ENCODE measurements around the gene CCDC184. TPM values are rescaled to one million over a fixed set of nuclear protein-coding genes. Genes with fewer than 3 reads are reported as not detected.
A peak's percentile ranks its signal among the peaks of the same experiment; 100 is the strongest.
"Not testable (repeated sequence)": the region's sequence is repeated elsewhere in the genome, so short reads cannot be mapped to it uniquely, and the experiment has no call there.

Gene CCDC184
- total RNA-seq (1 to 10 TPM in 1 of 4 donors, under 1 TPM in 3; 0.71 to 1.1 (median 0.84) TPM), polyA plus RNA-seq (0.57 TPM)
- long read RNA-seq, donor 1, partial matches to known transcripts = 0 of 2 reads
- long read RNA-seq, donor 1, other reads (novel, unspliced or antisense) = 0 of 2 reads
- long read RNA-seq, donor 2, partial matches to known transcripts = 0 of 4 reads
- long read RNA-seq, donor 2, other reads (novel, unspliced or antisense) = 0 of 4 reads
- long read RNA-seq, donor 3, partial matches to known transcripts = 0 of 1 reads
- long read RNA-seq, donor 3, other reads (novel, unspliced or antisense) = 0 of 1 reads
- long read RNA-seq, donor 4, partial matches to known transcripts = 0 of 1 reads
- long read RNA-seq, donor 4, other reads (novel, unspliced or antisense) = 0 of 1 reads

DNA sequence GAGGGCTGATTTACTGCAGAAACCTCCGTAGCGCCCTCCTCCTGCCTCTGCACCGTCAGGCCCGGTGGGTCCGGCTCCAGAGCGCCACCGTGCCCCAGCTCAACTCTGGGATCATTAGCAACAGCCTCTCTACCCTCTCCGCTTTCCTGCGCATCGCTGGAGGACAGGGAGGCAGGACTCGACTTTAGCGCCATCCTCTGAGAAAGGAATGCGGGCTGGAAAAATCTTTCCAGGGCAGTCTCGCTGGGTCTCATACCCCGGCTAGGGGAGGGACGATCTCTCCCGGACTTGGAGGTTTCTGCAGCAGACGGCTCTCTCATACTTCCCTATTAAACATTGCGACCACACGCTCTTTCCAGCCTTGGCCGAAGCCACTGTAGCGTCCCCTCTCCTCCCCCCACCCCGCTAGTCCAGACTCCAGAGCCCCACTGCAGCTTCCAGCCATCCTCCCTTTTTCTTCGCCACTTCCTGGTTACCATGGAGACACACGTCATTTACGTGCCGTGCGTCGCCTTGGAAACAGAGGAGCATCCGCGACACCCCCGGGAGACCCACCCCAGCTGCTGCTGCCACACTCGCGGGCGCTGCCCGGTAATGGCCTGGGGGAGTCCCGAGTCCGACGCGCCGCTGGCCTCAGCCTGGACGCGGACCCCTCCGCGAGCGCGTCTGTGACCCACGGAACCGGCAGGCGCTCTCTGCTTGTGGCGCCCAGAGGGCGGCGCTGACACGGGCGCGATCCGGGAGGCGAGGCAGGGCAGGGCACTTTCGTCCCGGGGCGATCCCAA, at the start of gene CCDC184:
Gene CCDC184 (plus strand): TSS at position 554 of the 785 bp plus-strand sequence. CDS start 479 bp downstream, outside the sequence.
- Histone ChIP-seq H3K9me3 (ENCODE audit: control insufficient read depth, low read length) (no peaks in the 10 kb centered on the region), H3K27ac (ENCODE audit: low read length) (no peak within 1 kb of the TSS), H3K4me3 (ENCODE audit: low read length) (peak within 1 kb of the TSS; percentile 56), H3K4me1 (ENCODE audit: control insufficient read depth, insufficient read depth, low read length) (no peaks in the 10 kb centered on the region), H3K27me3 (ENCODE audit: control insufficient read depth, insufficient read depth) (no peaks in the 10 kb centered on the region)
- intact Hi-C loops (cut with DNase I) = no loop called here
- under 1% methylated on average over 61 of the region's 61 CpGs for WGBS
- peak; percentile 72 to 88 (median 88) for DNase-seq
- ATAC-seq = peak; percentile 87 to 92

DNA sequence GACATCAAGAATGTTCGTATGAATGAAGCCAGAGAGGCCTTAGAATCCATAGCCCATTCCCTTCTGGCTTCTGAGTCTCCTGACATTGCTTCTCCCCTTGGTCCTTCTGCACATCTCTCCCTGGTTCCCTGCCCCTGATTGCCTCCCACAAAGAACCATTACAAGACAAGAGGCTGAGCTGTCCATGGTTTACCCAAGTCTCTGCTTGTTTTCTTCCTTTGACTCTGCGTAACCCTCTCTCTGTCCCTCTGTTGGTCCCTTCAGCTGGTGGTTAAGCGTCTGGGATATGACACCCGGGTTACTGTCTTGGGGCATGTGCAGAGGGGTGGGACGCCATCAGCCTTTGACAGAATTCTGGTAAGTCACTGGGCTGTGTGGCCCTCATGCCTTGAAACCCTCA, 48.4 kb upstream of the CCDC184 start:
- intact Hi-C loops (cut with DNase I) = no loop called here
- WGBS = 94% methylated on average over 5 of the region's 5 CpGs
- H3K9me3 ChIP-seq (ENCODE audit: control insufficient read depth, low read length) = no peaks in the 10 kb centered on the region
- H3K4me3 ChIP-seq (ENCODE audit: low read length) = no peak overlapping the region
- peaks cover 3% of the 10 kb centered on the region for H3K4me1 ChIP-seq (ENCODE audit: control insufficient read depth, insufficient read depth, low read length)
- H3K27ac ChIP-seq (ENCODE audit: low read length) = no peak overlapping the region
- DNase-seq = no peak
- no peaks in the 10 kb centered on the region for H3K27me3 ChIP-seq (ENCODE audit: control insufficient read depth, insufficient read depth)
- no peak for ATAC-seq

GRCh38 chr12:48142818-48143674, 40.4 kb upstream of the CCDC184 start:
- DNase-seq (no peak), ATAC-seq (no peak)
- no peak overlapping the region for H3K27ac ChIP-seq (ENCODE audit: low read length)
- 78% methylated on average over 7 of the region's 7 CpGs for WGBS
- H3K9me3 ChIP-seq (ENCODE audit: control insufficient read depth, low read length) = no peaks in the 10 kb centered on the region
- H3K4me1 ChIP-seq (ENCODE audit: control insufficient read depth, insufficient read depth, low read length) = no peaks in the 10 kb centered on the region
- no peaks in the 10 kb centered on the region for H3K27me3 ChIP-seq (ENCODE audit: control insufficient read depth, insufficient read depth)
- H3K4me3 ChIP-seq (ENCODE audit: low read length) = no peak overlapping the region
- intact Hi-C loops (cut with DNase I) = no loop called here

DNA sequence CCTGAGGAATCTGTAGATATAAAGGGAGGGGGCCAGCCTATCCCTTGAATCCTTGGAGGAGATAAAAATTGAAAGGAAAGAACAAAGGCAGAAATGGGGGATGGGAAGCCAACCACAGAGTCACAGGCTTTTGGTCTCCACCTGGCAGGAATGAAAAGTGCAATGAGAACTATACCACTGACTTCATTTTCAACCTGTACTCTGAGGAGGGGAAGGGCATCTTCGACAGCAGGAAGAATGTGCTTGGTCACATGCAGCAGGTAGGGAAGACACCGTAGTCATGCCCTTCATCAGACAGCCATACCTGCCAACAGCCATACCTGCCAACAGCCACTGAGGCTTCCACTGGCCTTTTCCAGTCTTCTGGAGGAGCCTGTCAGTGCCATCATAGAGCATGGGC, 39.5 kb upstream of the CCDC184 start:
- intact Hi-C loops (cut with DNase I) = no loop called here

DNA sequence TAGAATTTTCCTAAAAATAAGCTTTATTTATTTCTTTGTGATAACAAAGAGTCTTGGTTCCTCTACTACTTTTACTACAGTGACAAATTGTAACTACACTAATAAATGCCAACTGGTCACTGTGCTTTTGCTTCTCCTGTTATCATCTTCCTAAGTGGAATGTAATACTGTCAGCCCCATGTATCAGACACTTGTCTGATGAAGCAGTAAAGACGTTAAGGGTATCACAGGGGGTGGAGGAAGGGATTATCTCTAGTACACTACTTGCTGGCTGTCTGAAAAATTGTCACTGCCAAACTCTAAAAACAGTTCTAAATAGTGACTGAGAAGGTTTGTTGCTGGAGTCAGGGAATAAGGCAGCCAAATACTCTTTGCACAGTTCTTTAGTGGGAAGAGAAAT, 37.5 kb upstream of the CCDC184 start:
- DNase-seq (no peak), ATAC-seq (peak; percentile 81 to 89)
- peak overlapping the region; percentile 64 for H3K27ac ChIP-seq (ENCODE audit: low read length)
- no peaks in the 10 kb centered on the region for H3K9me3 ChIP-seq (ENCODE audit: control insufficient read depth, low read length)
- intact Hi-C loops (cut with DNase I) = no loop called here
- H3K27me3 ChIP-seq (ENCODE audit: control insufficient read depth, insufficient read depth) = no peaks in the 10 kb centered on the region
- no peak overlapping the region for H3K4me3 ChIP-seq (ENCODE audit: low read length)
- H3K4me1 ChIP-seq (ENCODE audit: control insufficient read depth, insufficient read depth, low read length) = peaks cover 2% of the 10 kb centered on the region
- 17% methylated on average over 1 of the region's 1 CpG for WGBS

More for the DNA sequence above, 39.5 kb upstream of the CCDC184 start:
- Histone ChIP-seq H3K4me3 (ENCODE audit: low read length) (no peak overlapping the region), H3K27me3 (ENCODE audit: control insufficient read depth, insufficient read depth) (no peaks in the 10 kb centered on the region), H3K27ac (ENCODE audit: low read length) (no peak overlapping the region), H3K4me1 (ENCODE audit: control insufficient read depth, insufficient read depth, low read length) (no peaks in the 10 kb centered on the region), H3K9me3 (ENCODE audit: control insufficient read depth, low read length) (no peaks in the 10 kb centered on the region)
- ATAC-seq (no peak), DNase-seq (no peak)
- 88% methylated on average over 2 of the region's 2 CpGs for WGBS

DNA sequence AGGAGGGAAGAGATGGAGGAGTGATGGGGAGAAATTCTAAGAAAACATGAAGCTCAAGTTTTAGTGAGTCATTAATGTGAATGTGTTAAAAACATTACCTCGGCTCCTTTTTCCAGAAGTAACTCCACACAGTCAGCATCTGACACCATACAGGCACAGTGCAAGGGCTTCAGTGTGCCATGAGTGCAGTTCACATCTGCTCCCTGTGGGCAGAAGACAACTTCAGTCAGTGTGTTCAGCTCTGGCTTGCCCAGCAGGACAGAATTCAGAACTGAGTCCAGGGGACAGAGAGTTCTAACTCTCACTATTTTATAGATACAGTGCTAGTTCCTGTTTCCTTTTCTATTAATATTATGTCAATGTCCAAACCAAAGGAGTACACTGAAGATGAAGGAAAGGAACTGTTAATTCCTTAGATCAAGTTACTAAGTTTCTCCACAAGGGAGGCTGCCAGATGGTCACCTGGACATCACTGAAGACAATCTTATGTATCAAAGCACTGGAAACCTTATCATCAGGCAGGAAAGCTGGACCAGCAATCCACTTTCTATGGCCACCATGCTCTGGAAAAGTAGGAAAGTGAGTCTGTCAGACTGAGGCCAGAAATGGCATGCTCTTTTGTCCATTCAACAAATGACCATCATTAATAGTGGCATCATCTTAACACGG, 32.2 kb upstream of the CCDC184 start:
- intact Hi-C loops (cut with DNase I) = loop anchor here in 1 of 4 donors (10.0 kb wide), 1 partner anchor 46 kb away; the partner anchor contains the start of gene SENP1
- 90% methylated on average over 2 of the region's 2 CpGs for WGBS
- ATAC-seq (peak in 1 of 2 donors; percentile 37), DNase-seq (no peak)
- Histone ChIP-seq H3K4me3 (ENCODE audit: low read length) (no peak overlapping the region), H3K9me3 (ENCODE audit: control insufficient read depth, low read length) (no peaks in the 10 kb centered on the region), H3K4me1 (ENCODE audit: control insufficient read depth, insufficient read depth, low read length) (peaks cover 2% of the 10 kb centered on the region), H3K27me3 (ENCODE audit: control insufficient read depth, insufficient read depth) (no peaks in the 10 kb centered on the region), H3K27ac (ENCODE audit: low read length) (peak overlapping the region; percentile 35)

DNA sequence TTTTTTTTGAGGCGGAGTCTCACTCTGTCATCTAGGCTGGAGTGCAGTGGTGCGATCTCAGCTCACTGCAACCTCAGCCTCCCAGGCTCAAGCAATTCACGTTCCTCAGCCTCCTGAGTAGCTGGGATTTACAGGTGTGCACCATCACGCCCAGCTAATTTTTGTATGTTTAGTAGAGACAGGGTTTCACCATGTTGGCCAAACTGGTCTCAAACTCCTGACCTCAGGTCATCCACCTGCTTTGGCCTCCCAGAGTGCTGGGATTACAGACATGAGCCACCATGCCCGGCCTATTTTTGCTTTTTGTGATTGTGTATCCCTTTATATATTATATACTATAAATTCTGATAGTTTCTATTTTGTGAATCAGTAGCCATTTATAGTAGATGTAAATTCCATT, 27.7 kb upstream of the CCDC184 start:
- H3K9me3 ChIP-seq (ENCODE audit: control insufficient read depth, low read length); H3K4me3 ChIP-seq (ENCODE audit: low read length); ATAC-seq; H3K27me3 ChIP-seq (ENCODE audit: control insufficient read depth, insufficient read depth); DNase-seq; H3K27ac ChIP-seq (ENCODE audit: low read length); H3K4me1 ChIP-seq (ENCODE audit: control insufficient read depth, insufficient read depth, low read length): not testable (repeated sequence)
- intact Hi-C loops (cut with DNase I) = loop anchor here in 1 of 4 donors (10.0 kb wide), 1 partner anchor 51 kb away; the partner anchor contains the start of gene SENP1
- 99% methylated on average over 5 of the region's 5 CpGs for WGBS

DNA sequence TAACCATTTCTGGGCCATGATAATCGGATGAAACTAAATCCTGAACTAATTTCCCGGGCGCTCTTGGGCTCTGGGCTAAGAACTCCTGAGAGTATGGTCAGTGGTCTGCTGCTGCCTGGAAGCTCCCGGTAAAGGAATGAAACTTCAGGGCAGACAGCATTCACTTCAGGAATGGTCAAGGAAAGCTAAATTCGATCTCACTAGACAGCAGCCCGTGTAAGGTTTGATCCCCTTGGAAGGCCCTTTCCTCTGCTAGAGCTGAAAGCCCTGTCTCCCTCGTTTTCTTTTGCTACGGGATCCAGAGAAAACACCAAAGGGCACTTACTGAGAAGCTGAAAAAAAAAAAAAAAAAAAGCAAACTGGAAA, 26.8 kb upstream of the CCDC184 start:
- no peak for DNase-seq
- ATAC-seq = no peak
- Histone ChIP-seq H3K4me3 (ENCODE audit: low read length) (peak overlapping the region; percentile 61), H3K4me1 (ENCODE audit: control insufficient read depth, insufficient read depth, low read length) (peaks cover 2% of the 10 kb centered on the region), H3K27me3 (ENCODE audit: control insufficient read depth, insufficient read depth) (no peaks in the 10 kb centered on the region), H3K27ac (ENCODE audit: low read length) (peak overlapping the region; percentile 16), H3K9me3 (ENCODE audit: control insufficient read depth, low read length) (no peaks in the 10 kb centered on the region)
- 26% methylated on average over 8 of the region's 8 CpGs for WGBS
- intact Hi-C loops (cut with DNase I) = loop anchor here in 1 of 4 donors (10.0 kb wide), 1 partner anchor 52 kb away; the partner anchor contains the start of gene SENP1

DNA sequence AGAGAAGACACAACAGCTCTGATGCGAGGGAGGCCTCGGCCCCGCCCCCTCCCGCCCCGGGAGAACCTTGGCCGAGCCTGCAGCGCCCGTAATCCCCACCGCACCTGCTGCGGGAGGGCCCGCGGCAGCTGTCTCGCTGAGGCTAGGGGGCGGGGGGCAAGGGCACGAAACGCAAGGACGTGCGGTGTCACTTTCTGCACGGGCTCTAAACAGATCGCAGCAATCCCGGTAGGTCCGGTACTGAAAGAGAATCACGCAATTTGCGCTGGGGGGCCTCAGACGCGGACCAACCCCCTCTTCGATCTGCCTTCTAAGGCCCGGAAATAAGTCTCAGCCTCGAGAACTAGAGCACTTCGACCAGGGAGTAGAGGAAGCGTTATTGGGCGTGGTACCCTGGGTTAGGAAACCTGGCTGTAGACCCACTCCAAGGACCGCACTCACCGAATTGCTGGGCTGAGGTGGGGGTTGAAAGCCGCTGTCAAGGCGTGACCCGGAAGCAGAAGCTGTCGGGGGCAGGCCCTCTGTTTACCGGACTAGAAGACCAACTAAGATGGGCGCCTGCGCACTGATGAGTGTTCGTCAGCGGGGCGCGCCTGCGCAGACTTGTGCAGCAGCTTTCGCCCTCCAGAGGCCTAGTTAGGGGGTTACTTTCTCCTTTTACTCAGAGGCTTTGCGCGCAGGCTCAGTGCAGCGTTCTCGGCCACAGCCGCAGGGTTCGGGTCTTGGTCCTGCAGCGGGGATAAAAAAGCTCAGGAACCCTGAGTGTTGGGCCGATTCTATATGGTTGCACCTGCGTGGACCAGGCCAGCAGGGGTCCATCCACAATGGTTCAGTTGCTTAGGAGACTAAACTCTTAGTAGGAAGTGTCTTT, 26.2 kb upstream of the CCDC184 start, which contains the start of gene ASB8:
Gene ASB8 (minus strand): TSS at position 498 of the 871 bp plus-strand sequence. CDS start 4,019 bp downstream, outside the sequence.
- ATAC-seq = peak; percentile 98 to 99
- peaks cover 2% of the 10 kb centered on the region for H3K4me1 ChIP-seq (ENCODE audit: control insufficient read depth, insufficient read depth, low read length)
- under 1% methylated on average over 56 of the region's 56 CpGs for WGBS

More for the DNA sequence above, 26.2 kb upstream of the CCDC184 start, which contains the start of gene ASB8:
- Histone ChIP-seq H3K27me3 (ENCODE audit: control insufficient read depth, insufficient read depth) (no peaks in the 10 kb centered on the region), H3K9me3 (ENCODE audit: control insufficient read depth, low read length) (no peaks in the 10 kb centered on the region), H3K27ac (ENCODE audit: low read length) (peak within 1 kb of the TSS; percentile 92), H3K4me3 (ENCODE audit: low read length) (peak within 1 kb of the TSS; percentile 61)
- DNase-seq = peak; percentile 99 to 100 (median 100)
- intact Hi-C loops (cut with DNase I) = loop anchor here in 1 of 4 donors (10.0 kb wide), 1 partner anchor 52 kb away; the partner anchor contains the start of gene SENP1
